Fibroblast of skin of abdomen (primary cell): ENCODE data around the gene CXXC1. TPM values are rescaled to one million over a fixed set of nuclear protein-coding genes. Genes with fewer than 3 reads are reported as not detected.
A peak's percentile ranks its signal among the peaks of the same experiment; 100 is the strongest.
"Not testable (repeated sequence)": the region's sequence is repeated elsewhere in the genome, so short reads cannot be mapped to it uniquely, and the experiment has no call there.

Experiments
- DNase-seq: peaks from one replicate; pipeline ENCODE4 v3.0.0-alpha.2; 2013
- polyA plus RNA-seq, 2 experiments: library from polyadenylated mRNA; unstranded; fragments of 120-200 nt; gene quantifications; one replicate each; pipeline ENCODE4 v1.2.1, GENCODE V29; 2013; ENCODE audit not compliant: insufficient read length in 2 of 2

Gene CXXC1
- 47.3 TPM for polyA plus RNA-seq (2013, experiment 1 of 2; ENCODE audit: insufficient read length)
- 46.5 TPM for polyA plus RNA-seq (2013, experiment 2 of 2; ENCODE audit: insufficient read length)

GRCh38 chr18:50287441-50288347, at the start of gene CXXC1:
CXXC1 (minus strand) TSS chr18:50287692; CDS start chr18:50287589, 103 bp downstream.
- DNase-seq, result peak; percentile 100

- no peak for DNase-seq
Observed at GRCh38 chr18:50334546-50335152, 47.2 kb upstream of the CXXC1 start.

GRCh38 chr18:50331691-50332090, 44.2 kb upstream of the CXXC1 start:
- no peak for DNase-seq

- no peak for DNase-seq
Observed at GRCh38 chr18:50330176-50330575, 42.7 kb upstream of the CXXC1 start.

- DNase-seq, result no peak
Observed at GRCh38 chr18:50327983-50328382, 40.5 kb upstream of the CXXC1 start.

GRCh38 chr18:50320719-50321118, 33.2 kb upstream of the CXXC1 start:
- no peak for DNase-seq

GRCh38 chr18:50315100-50315871, 27.8 kb upstream of the CXXC1 start:
- no peak for DNase-seq

- DNase-seq, result no peak
Observed at GRCh38 chr18:50313873-50314460, 26.5 kb upstream of the CXXC1 start.

GRCh38 chr18:50313031-50313607, 25.6 kb upstream of the CXXC1 start:
- DNase-seq, result no peak

- no peak for DNase-seq
Observed at GRCh38 chr18:50312296-50313030, 25.0 kb upstream of the CXXC1 start.

- DNase-seq, result no peak
Observed at GRCh38 chr18:50311650-50312049, 24.2 kb upstream of the CXXC1 start.

GRCh38 chr18:50310080-50310479, 22.6 kb upstream of the CXXC1 start:
- DNase-seq, result no peak

- DNase-seq, result not testable (repeated sequence)
Observed at GRCh38 chr18:50308851-50309250, 21.4 kb upstream of the CXXC1 start.

- DNase-seq, result peak; percentile 89
Observed at GRCh38 chr18:50307738-50308470, 20.4 kb upstream of the CXXC1 start.

- DNase-seq, result no peak
Observed at GRCh38 chr18:50307400-50307737, 19.9 kb upstream of the CXXC1 start.

GRCh38 chr18:50306944-50307343, 19.5 kb upstream of the CXXC1 start:
- peak; percentile 63 for DNase-seq

GRCh38 chr18:50301074-50301473, 13.6 kb upstream of the CXXC1 start:
- DNase-seq, result no peak

- DNase-seq, result no peak
Observed at GRCh38 chr18:50299626-50300388, 12.3 kb upstream of the CXXC1 start.

- DNase-seq, result no peak
Observed at GRCh38 chr18:50298443-50299284, 11.2 kb upstream of the CXXC1 start.
